Pancreas (tissue), 10 donors: ENCODE measurements around the gene MAPK4. TPM values are rescaled to one million over a fixed set of nuclear protein-coding genes. Genes with fewer than 3 reads are reported as not detected.
"Not testable (repeated sequence)": the region's sequence is repeated elsewhere in the genome, so short reads cannot be mapped to it uniquely, and the experiment has no call there.

Experiments
- ATAC-seq, 4 donors: fragments of 200-7000 bp; cut with Tn5 transposase; one replicate each; pipeline versions ENCODE4 v1.8.0 to v1.9.1; 2020; ENCODE audit warnings: mild to moderate bottlenecking in 4 of 4, moderate library complexity in 4 of 4
- DNase-seq, 6 donors: peaks; one replicate each; pipeline ENCODE4 v3.0.0-alpha.2; 2020
- FAIRE-seq: peaks from 2 replicates; lab custom pipeline; 2012; peaks lifted over from hg19 to GRCh38; lab: Jason Lieb, UNC
- H3K27ac ChIP-seq, 4 donors: fragments of 200-600 bp; sonication (generic); 1 replicate in 3 of 4; 2 replicates in 1 of 4; pipeline versions ENCODE4 v1.5.0 to v1.8.0; 2020
- H3K27me3 ChIP-seq, 4 donors: fragments of 200-600 bp; one replicate each; pipeline ENCODE4 v1.8.0; 2021
- H3K36me3 ChIP-seq, 3 donors: fragments of 200-600 bp; sonication (generic) in 1 of 3; one replicate each; pipeline versions ENCODE4 v1.5.0 to v1.8.0; 2020 to 2021
- H3K4me1 ChIP-seq, 3 donors: fragments of 200-600 bp; one replicate each; pipeline ENCODE4 v1.8.0; 2021
- H3K4me3 ChIP-seq, 4 donors: fragments of 200-600 bp; sonication (generic) in 2 of 4; one replicate each; pipeline versions ENCODE4 v1.5.0 to v1.8.0; 2020 to 2021
- H3K9me3 ChIP-seq, 4 donors: fragments of 200-600 bp; one replicate each; pipeline ENCODE4 v1.8.0; 2021
- WGBS, 2 donors: extraction: QIAGEN DNeasy Blood & Tissue Kit; methylation state at CpG; one replicate each; pipeline ENCODE4 v1.1.7; 2013; 5-methylcytosine and 5-hydroxymethylcytosine counted together
- intact Hi-C, 3 donors: fragments of 100-400 bp; cut with DNase I; formaldehyde crosslinking; loops; one replicate each; pipeline versions ENCODE4 v1.11.1 to v1.14.2; 2022
- polyA plus RNA-seq, 2 donors: library from polyadenylated mRNA; stranded (reverse); fragments of 200-250 nt; gene quantifications; one replicate each; pipeline ENCODE4 v1.2.3, GENCODE V29; 2013
- total RNA-seq, 6 donors: library from RNA; stranded (reverse); fragmentation: NEBNext Ultra II Directional in 4 of 6; extraction: Animal tissue kit (Norgen Biotek cat#: 25700) in 4 of 6; gene quantifications; one replicate each; pipeline versions ENCODE4 v1.2.1 to v1.2.4, GENCODE V29; 2021 to 2023
- TF ChIP-seq, protein P1 (sequence below), 4 donors: fragments of 200-600 bp; sonication (generic) in 3 of 4; IDR thresholded peaks; one replicate each; pipeline versions ENCODE4 v1.5.0 to v1.8.0; 2021; ENCODE audit warnings: antibody characterized with exemption in 4 of 4
- donor health status: healthy with polysubstance abuse.
- donor health status: DM: no; HTN: no; CAD: no; lungs with moderate emphysema.
- donor health status: DM: no; HTN: no; CAD: no.
- donor health status: control.
- donor health status: control.
- donor health status: Bipolar disorder and iron deficiency.
- donor health status: DM: yes; HTN: yes; CAD: no.
- donor health status: DM: no; HTN: no; CAD: no.
- donor health status: DM: no; HTN: no; CAD: no.
- donor health status: DM: yes; HTN: yes; CAD: no.

Gene MAPK4
- 1 to 10 TPM in 1 of 6 donors, under 1 TPM in 5; 0.53 to 1.4 (median 0.80) TPM for total RNA-seq
- polyA plus RNA-seq = 1 to 10 TPM in 1 of 2 donors, under 1 TPM in 1; 0.46 to 2.5 TPM

DNA sequence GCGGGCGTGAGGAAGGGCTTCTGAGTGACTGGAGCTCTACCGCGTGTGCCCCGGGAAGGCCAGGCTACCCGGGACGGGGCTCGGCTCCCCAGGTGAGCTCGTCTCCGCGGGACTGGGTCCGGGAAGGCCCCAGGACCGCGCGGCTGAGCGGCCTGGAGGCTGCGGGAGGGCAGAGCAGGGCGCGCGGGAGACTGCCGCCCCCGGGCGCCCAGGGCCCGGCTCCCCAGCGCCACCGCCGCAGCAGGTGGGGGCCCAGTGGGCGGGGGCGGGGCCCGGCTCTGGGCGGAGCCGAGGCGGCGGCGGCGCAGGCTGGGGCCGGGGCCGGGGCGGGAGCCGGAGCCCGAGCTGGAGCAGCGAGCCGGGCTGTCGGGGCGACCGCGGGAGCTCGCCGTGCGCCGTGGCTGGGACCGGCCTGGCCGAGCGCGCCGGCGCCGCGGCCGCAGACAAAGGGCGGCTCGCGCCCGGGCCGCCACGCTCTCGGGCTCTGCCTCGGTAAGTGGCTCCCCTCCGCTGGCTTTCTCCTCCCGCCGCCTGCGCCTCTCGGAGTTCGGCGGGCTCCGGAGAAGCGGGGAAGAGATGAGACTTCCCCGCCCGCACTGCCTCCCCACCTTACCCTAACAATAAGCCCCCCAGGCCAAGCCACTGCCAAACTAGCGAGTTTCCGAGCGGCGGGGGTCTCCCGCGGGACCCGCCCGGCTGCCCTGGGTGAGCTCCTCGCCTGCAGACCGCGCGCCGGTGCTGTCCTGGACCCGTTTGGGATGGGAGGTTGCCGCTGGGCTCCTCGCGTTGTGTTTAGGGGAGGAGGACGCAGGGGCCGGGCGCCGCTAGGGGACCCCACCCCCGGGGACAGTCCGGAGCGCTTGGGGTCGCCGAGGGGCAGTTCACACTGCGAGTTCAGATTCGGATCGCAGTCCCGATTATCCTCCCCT lies at the start of gene MAPK4:
MAPK4 (plus strand) TSS at position 336 of the 929 bp plus-strand sequence. CDS start 103,872 bp downstream, outside the sequence.
- 0% methylated on average over 87 to 109 of the region's 109 CpGs for WGBS, 2 donors
- H3K4me3 ChIP-seq = peak within 1 kb of the TSS; percentile 47 to 76 (median 53)
- peak within 1 kb of the TSS; percentile 13 to 68 (median 41) for H3K27ac ChIP-seq

DNA sequence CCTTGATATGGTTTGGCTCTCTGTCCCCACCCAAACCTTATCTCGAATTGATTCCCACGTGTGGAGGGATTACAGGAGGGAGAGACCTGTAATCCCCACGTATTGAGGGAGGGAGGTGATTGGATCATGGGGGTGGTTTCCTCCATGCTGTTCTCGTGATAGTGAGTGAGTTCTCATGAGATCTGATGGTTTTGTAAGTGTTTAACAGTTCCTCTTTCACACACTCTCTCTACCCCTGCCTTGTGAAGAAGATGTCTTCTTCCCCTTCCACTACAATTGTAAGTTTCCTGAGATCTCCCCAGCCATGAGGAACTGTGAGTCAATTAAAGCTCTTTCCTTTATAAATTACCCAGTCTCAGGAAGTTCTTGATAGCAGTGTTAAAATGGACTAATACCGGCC lies 42.6 kb upstream of the MAPK4 start:
- FAIRE-seq, ATAC-seq, H3K4me3 ChIP-seq, DNase-seq, H3K36me3 ChIP-seq, H3K27ac ChIP-seq, H3K27me3 ChIP-seq, H3K9me3 ChIP-seq, intact Hi-C loops, H3K4me1 ChIP-seq: not testable (repeated sequence)
- WGBS, 2 donors = 59 to 65% methylated on average over 5 of the region's 5 CpGs

More for the DNA sequence above, at the start of gene MAPK4:
- H3K4me1 ChIP-seq = no peaks in the 10 kb centered on the region
- FAIRE-seq (no peak), DNase-seq (peak; percentile 58 to 90 (median 71)), ATAC-seq (peak; percentile 90 to 93 (median 91))
- no peaks in the 10 kb centered on the region for H3K9me3 ChIP-seq
- TF ChIP-seq, protein P1, sequence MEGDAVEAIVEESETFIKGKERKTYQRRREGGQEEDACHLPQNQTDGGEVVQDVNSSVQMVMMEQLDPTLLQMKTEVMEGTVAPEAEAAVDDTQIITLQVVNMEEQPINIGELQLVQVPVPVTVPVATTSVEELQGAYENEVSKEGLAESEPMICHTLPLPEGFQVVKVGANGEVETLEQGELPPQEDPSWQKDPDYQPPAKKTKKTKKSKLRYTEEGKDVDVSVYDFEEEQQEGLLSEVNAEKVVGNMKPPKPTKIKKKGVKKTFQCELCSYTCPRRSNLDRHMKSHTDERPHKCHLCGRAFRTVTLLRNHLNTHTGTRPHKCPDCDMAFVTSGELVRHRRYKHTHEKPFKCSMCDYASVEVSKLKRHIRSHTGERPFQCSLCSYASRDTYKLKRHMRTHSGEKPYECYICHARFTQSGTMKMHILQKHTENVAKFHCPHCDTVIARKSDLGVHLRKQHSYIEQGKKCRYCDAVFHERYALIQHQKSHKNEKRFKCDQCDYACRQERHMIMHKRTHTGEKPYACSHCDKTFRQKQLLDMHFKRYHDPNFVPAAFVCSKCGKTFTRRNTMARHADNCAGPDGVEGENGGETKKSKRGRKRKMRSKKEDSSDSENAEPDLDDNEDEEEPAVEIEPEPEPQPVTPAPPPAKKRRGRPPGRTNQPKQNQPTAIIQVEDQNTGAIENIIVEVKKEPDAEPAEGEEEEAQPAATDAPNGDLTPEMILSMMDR (IDR thresholded peaks at IDR 0.05) = no peak
- no peaks in the 10 kb centered on the region for H3K36me3 ChIP-seq
- intact Hi-C loops = no loop called here
- H3K27me3 ChIP-seq = no peaks in the 10 kb centered on the region

DNA sequence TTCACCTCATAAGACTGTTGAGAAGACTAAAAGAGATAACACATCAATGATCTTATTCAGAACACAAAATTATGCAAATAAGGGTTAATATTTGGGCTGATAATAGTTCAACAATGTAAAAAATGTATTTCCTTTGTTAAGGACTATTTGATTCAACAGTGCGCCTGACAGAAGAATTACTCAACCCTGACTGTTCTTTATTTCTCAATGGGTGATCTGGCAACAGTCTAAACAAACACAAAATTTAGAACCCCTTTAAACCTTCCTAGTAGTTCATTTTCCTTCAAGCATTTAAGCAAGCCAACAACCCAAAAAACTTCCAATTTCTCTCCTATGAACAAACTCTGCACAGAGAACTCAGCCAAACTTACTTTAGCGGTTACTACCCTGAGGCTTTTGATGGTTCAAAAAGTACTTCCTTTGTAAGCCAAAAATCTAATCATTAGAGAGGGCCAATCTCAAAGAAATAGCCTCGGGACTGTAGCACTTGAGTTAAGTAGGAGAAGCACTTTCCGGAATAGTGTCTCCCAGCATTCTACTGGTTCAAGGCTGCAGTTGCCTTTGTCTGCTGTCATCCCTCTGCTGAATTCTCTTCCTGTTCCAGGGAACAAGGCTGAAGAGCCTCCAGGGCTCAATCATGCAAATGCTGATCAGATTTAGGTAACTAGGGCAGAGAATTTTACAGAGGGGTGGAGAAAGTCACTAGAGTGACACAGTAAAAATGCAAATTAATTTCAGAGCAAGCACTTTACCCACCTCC lies 40.9 kb upstream of the MAPK4 start:
- H3K4me1 ChIP-seq = no peaks in the 10 kb centered on the region
- H3K27me3 ChIP-seq = no peaks in the 10 kb centered on the region
- no peak overlapping the region for H3K27ac ChIP-seq
- ATAC-seq (no peak), FAIRE-seq (no peak), DNase-seq (no peak)
- intact Hi-C loops = no loop called here
- no peaks in the 10 kb centered on the region for H3K9me3 ChIP-seq
- no peaks in the 10 kb centered on the region for H3K36me3 ChIP-seq
- WGBS, 2 donors = 83 to 87% methylated on average over 4 of the region's 4 CpGs
- no peak overlapping the region for H3K4me3 ChIP-seq
- TF ChIP-seq, protein P1 (IDR thresholded peaks at IDR 0.05) = no peak

DNA sequence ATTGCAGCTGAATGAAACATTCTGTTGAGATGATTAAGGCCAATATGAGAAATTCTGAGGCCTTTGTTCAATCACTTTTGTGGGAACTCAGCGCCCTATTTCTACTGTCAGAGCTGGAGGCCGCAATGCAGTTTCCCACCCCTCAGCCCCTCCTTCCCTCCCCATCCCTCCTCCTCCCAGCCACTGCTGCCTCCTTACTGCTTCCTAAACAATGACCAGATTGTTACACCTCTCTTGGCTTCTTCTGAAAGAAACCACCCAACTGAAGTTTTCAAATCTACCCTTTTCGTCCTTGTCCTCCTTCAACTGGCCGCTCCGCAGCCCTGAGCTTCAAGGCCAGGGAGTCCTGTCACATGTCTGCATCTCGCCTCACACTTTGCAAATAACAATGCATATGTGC lies 36.7 kb upstream of the MAPK4 start:
- Histone ChIP-seq H3K27ac (no peak overlapping the region), H3K4me3 (no peak overlapping the region), H3K9me3 (no peaks in the 10 kb centered on the region), H3K27me3 (no peaks in the 10 kb centered on the region), H3K36me3 (no peaks in the 10 kb centered on the region), H3K4me1 (no peaks in the 10 kb centered on the region)
- DNase-seq (no peak), ATAC-seq (no peak), FAIRE-seq (no peak)
- intact Hi-C loops = no loop called here
- 65% methylated on average over 6 of the region's 6 CpGs for WGBS, 2 donors
- TF ChIP-seq, protein P1 (IDR thresholded peaks at IDR 0.05) = no peak

DNA sequence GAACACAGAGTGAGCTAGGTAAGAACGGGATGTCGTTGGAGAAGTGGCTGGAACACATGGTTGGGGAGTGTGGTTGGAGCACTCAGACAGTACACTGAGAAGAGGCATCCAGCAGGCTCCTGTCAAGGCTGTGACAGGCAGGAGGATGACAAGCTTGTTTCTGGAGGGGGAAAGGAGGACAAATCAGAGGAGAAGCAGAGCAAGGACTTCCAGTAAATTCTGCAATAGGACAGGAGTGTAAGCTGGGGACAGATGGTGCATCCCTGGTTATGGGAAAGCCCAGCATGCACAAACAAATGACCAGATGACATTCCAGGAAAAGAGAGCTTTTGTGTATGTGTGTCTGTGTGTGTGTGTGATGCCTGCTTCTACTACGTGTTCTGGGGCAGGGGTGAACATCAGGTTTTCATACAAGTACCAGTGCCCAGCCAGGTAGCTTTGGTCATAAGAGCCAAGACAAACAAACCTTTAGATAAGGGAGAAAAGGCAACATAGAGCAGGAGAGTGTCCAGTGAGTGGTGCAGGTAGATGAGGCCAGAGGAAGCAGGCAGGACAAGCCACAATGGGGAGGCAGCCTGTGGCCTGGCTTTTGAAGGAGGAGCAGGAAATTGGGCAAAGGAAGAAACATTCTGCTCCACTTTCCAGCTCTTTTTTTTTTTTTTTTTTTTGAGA lies 32.1 kb upstream of the MAPK4 start:
- TF ChIP-seq, protein P1 (IDR thresholded peaks at IDR 0.05) = no peak
- intact Hi-C loops = no loop called here
- FAIRE-seq (no peak), ATAC-seq (peak; percentile 91 to 99 (median 96)), DNase-seq (peak in 4 of 6 donors; percentile 18 to 42 (median 26))
- H3K9me3 ChIP-seq = no peaks in the 10 kb centered on the region
- H3K27me3 ChIP-seq = no peaks in the 10 kb centered on the region
- 61 to 63% methylated on average over 3 of the region's 3 CpGs for WGBS, 2 donors
- H3K27ac ChIP-seq = no peak overlapping the region
- no peaks in the 10 kb centered on the region for H3K4me1 ChIP-seq
- no peak overlapping the region for H3K4me3 ChIP-seq
- H3K36me3 ChIP-seq = no peaks in the 10 kb centered on the region
